Endometrium (tissue), 2 donors: ENCODE data around the gene C19orf33.

Experiments
- FAIRE-seq: peaks from 2 replicates; lab custom pipeline; 2012; peaks lifted over from hg19 to GRCh38; lab: Jason Lieb, UNC
- donor health status: control.
- donor health status: control.

C19orf33 gene

DNA sequence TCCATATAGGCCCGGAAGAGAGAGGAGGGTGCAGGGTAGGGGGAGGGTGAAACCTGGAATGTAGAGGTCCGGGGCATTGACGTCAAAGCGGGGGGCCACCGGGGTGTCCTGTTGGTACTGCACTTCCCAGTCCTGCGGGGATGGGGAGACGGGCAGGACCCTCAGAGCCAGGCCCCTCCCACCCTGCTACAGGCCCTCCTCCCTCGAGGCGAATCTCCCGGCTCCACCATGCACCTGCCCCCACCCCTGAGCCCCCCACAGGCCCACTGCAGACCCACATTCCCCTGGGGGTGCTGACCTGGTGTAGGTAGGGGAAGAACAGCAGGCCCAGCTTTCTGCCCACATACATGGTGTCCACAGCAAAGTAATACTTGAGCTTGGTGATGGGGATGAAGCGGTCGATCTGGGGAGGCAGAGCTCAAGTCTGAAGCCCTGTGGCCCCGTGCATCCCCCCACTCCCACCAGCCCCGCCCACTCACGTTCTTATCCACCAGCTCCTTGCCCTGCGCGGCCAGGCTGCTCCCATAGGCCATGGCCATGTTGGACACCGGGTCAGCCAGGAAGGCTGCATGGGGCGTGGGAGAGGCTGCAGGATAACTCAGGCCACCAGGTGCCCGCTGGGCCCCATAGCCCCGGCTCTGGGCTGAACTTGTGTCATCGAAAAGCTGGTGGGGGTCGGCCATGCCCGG lies 5.0 kb downstream of the C19orf33 start:
- no peak for FAIRE-seq

GRCh38 chr19:38309615-38310278 lies 5.7 kb downstream of the C19orf33 start:
- FAIRE-seq: no peak

- FAIRE-seq: no peak
These were observed 6.2 kb downstream of the C19orf33 start for GRCh38 chr19:38310279-38310670.

GRCh38 chr19:38310986-38311385 lies 6.9 kb downstream of the C19orf33 start:
- no peak for FAIRE-seq

GRCh38 chr19:38315657-38316476 lies 11.8 kb downstream of the C19orf33 start, which contains the start of gene YIF1B:
TSS of gene YIF1B (minus strand) at chr19:38315947. CDS start at chr19:38315917, 30 bp downstream.
- no peak for FAIRE-seq

DNA sequence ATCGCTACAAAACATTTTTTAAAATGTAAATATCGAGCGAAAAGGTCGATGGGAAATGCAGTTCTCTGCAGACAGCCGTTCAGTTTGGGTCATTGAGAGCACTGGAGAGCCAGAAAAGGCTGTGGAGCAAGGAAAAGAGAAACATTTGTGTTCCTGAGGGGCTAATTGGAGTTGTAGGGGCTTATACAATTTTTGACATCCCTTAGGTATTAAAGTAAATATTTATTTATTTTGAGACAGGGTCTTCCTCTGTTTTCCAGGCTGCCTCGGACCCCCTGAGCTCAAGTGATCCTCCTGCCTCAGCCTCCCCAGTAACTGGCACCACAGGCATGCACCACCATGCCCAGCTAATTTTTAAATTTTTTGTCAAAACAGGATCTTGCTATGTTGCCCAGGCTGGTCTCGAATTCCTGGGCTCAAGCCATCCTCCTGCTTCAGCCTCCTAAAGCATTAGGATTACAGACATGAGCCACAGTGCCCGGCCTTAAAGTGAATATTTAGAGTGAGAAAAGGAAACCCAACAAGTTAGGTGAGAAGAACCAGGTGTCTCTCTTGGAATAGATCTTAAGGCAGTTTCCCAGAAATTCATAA lies 12.5 kb downstream of the C19orf33 start:
- no peak for FAIRE-seq

GRCh38 chr19:38317104-38317612 lies 13.1 kb downstream of the C19orf33 start:
- FAIRE-seq: no peak

DNA sequence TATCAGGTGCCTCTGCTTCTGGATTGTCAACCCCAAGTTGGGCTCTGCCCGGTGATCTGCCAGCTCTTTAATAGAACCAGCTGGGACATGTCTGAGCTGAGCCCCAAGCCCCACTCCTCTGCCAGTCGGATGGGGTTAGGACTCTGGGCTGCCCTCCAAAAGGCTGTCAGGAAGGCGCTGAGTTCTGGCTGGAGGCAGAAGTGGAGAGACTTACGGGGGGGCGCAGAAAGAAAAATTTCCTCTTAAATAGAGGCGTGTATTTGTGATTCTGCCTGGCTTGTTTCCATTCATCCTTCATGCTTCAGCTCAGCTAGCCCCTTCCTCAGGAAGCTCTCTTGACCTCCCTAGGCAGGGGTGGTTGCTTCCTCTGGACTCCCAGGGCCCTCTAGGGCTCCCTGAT lies 14.6 kb downstream of the C19orf33 start:
- no peak for FAIRE-seq

DNA sequence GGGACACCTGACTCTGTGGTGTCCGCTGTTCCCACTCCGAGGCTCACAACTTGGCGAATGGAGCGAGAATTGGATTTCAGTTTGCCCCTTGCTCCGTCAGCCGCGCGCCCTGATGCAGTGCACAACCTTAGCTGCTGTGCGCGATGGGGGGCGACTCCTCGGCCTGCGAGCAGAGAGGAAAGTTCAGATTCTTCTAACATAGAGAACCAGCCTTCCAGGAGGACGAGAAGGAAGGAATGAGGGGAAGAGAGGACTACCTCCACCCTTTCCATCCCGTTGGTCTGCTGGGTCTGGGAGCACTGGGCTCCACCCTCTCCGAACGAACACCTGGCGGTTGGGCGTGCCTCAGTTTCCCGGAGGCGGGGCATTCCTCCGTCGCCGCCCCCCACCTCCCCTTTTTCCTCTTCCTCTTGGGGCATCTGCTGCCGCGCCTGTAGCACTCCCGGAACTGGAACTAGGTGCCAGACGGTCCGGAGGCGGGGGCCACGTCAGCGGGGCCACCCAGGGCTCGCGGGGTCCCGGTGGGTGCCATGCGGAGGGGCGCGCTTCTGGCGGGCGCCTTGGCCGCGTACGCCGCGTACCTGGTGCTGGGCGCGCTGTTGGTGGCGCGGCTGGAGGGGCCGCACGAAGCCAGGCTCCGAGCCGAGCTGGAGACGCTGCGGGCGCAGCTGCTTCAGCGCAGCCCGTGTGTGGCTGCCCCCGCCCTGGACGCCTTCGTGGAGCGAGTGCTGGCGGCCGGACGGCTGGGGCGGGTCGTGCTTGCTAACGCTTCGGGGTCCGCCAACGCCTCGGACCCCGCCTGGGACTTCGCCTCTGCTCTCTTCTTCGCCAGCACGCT lies 15.6 kb downstream of the C19orf33 start, which contains the start of gene KCNK6:
TSS of gene KCNK6 (plus strand) at position 425 of the 838 bp plus-strand sequence. CDS start at position 531, 106 bp downstream.
- FAIRE-seq: no peak

GRCh38 chr19:38320969-38321339 lies 16.9 kb downstream of the C19orf33 start:
- no peak for FAIRE-seq

DNA sequence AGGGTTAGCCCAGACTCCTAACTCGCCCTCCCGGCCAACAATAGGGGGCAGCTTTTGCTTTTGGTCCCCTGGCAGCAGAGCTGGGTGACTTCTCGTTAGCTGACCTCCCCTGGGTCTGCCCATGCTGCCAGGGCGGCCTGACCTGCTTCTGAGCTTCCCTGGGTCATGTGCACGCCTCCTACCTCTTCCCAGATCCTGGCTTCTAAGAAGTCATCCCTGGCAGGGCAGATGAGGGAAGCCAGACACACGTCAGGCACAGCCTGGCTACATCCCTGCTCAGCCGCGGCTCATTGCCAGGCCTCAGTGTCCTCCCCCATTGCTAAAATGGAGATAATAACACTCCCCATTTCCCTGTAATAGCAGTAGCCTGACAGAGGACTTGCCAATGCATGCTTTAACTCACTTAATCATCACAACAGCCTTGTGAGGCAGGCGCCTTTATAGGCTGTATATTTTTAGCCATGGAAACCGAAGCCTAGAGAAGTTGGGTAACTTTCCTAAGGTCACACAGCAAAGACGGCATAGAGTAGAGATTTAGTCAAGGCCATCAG lies 17.7 kb downstream of the C19orf33 start:
- peak; percentile 33 for FAIRE-seq

DNA sequence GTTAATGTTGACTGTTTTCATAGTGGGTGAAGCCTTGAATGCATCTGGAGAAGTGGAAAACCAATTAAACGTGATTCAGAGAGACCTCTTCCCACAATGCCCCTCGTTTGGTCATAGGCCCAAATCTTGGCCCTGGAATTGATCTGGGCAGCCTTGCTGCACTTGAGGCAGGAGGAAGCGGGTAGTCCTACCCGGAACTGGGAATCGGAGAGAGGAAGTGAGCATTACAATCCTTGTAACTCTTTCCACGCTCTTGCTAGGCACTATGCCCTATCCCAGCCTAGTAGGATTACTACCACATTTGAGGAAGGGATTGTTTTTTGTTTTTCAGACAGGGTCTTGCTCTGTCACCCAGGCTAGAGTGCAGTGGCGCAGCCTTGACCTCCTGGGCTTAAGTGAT lies 19.2 kb downstream of the C19orf33 start:
- no peak for FAIRE-seq

DNA sequence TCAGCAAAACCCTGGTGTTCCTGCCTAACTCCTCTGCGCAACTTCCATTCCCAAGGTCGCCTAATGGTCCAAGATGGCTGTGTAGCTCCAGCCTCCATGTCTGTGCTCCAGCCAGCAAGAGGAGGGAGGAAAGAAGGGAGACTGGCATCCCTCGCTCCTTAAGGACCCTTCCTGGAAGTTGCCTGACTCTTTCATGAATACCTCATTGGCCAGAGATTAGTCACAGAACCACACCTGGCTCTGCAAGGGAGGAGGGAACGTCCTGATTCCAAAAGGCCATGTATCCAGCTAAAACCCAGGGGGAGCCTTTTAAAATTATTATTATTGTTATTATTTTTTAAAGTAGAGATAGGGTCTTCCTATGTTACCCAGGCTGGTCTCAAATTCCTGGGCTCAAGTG lies 20.4 kb downstream of the C19orf33 start:
- no peak for FAIRE-seq

GRCh38 chr19:38326591-38326990 lies 22.5 kb downstream of the C19orf33 start:
- FAIRE-seq: no peak

DNA sequence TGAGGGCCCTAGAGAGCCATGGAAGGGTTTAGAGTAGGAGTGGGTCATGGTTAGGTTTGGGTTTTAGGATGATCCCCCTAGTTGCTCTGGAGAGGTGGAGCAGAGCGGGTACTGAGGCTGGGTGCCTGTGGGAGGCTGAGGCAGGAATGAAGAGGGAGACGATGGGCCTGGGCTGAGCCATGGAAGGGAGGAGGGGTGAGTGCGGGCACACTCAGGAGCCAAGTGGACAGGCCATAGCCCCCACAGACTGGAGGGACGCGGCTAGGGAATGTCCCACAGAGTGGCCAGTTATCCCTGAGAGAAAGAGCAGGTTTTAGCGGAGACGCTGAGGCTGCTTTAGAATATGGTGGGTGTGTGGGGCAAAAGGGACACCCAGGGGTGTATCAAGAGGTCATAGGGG lies 25.6 kb downstream of the C19orf33 start:
- no peak for FAIRE-seq

DNA sequence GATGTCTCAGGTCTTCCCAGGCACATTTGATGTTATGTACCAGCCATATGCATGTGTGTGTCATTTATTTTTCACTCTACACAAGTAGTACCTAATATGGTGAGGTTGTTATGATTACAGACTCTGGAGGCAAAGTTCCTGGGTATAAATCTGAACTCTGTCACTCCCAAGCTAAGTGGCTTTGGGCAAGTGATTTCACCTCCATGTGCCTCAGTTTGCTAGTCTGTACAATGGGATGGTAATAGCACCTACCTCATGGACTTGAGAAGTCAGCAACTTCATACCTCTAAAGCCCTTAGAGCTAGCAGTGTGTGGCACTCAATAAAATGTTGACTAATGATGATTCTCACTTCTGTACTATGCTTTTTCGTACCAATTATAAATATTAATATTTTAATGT lies 27.7 kb downstream of the C19orf33 start:
- FAIRE-seq: no peak

GRCh38 chr19:38333245-38333644 lies 29.2 kb downstream of the C19orf33 start:
- FAIRE-seq: no peak

GRCh38 chr19:38335949-38336637 lies 32.0 kb downstream of the C19orf33 start:
- peak; percentile 89 for FAIRE-seq

- FAIRE-seq: no peak
These were observed 32.7 kb downstream of the C19orf33 start for GRCh38 chr19:38336638-38337359.

DNA sequence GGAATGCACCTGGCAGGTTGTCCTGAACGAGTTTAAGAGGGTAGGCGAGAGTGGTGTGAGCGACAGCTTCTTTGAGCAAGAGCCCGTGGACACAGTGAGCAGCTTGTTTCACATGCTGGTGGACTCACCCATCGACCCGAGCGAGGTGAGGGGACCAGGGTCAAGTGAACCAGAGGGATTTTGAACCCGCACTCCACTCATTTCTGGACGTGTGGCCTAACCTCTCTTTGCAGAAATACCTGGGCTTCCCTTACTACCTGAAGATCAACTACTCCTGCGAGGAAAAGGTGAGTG lies 33.3 kb downstream of the C19orf33 start:
- no peak for FAIRE-seq
